WTC11 (cell line): ENCODE data around the gene PSMC6. TPM values are rescaled to one million over a fixed set of nuclear protein-coding genes. Genes with fewer than 3 reads are reported as not detected.

Source experiments
- ATAC-seq: fragments of 200-7000 bp; cut with Tn5 transposase; 2 replicates; pipeline ENCODE4 v1.10.0; 2021; ENCODE audit warnings: mild to moderate bottlenecking, moderate library complexity
- CTCF ChIA-PET: fragments of 300-600 bp; sonication (Branson Sonifier 250); formaldehyde crosslinking; loops from one replicate; lab custom pipeline; 2021; ENCODE audit warnings: antibody characterized with exemption; lab: Charles Lee
- POLR2A ChIA-PET: fragments of 350-600 bp; sonication (Branson Sonifier 250); formaldehyde crosslinking; loops from one replicate; lab custom pipeline; 2021; ENCODE audit warnings: antibody characterized with exemption; lab: Charles Lee
- DNase-seq: peaks from one replicate; pipeline ENCODE4 v3.0.0; 2021; ENCODE audit warnings: low spot score
- H3K27ac Mint-ChIP-seq: 2 replicates; pipeline ENCODE4 v1.8.0; 2021; ENCODE audit warnings: mixed read lengths
- H3K27me3 Mint-ChIP-seq: 2 replicates; pipeline ENCODE4 v1.8.0; 2021; ENCODE audit warnings: low read depth, mild to moderate bottlenecking, moderate library complexity, mixed read lengths
- H3K36me3 Mint-ChIP-seq: 2 replicates; pipeline ENCODE4 v1.8.0; 2021; ENCODE audit warnings: mixed read lengths
- H3K4me1 Mint-ChIP-seq: 2 replicates; pipeline ENCODE4 v1.8.0; 2022; ENCODE audit warnings: mixed read lengths
- H3K4me3 Mint-ChIP-seq: 2 replicates; pipeline ENCODE4 v1.8.0; 2021; ENCODE audit warnings: mild to moderate bottlenecking, moderate library complexity, mixed read lengths
- H3K9me3 Mint-ChIP-seq: 2 replicates; pipeline ENCODE4 v1.8.0; 2021; ENCODE audit warnings: mixed read lengths
- AFF4 ChIP-seq: sonication (generic); formaldehyde crosslinking; IDR thresholded peaks from 2 replicates; pipeline ENCODE4 v1.8.1; 2023; ENCODE audit warnings: mild to moderate bottlenecking, missing genetic modification reagents, borderline replicate concordance
- ATF2 ChIP-seq: sonication (generic); formaldehyde crosslinking; IDR thresholded peaks from 2 replicates; pipeline ENCODE4 v1.8.1; 2022; ENCODE audit warnings: low read depth, missing genetic modification reagents, borderline replicate concordance
- CDX4 ChIP-seq: fragments of 250-450 bp; sonication (Bioruptor Pico); IDR thresholded peaks from 2 replicates; pipeline ENCODE4 v1.9.0; 2021; ENCODE audit warnings: moderate library complexity, mild to moderate bottlenecking, inconsistent platforms, borderline replicate concordance
- CREB1 ChIP-seq: sonication (generic); formaldehyde crosslinking; IDR thresholded peaks from 2 replicates; pipeline ENCODE4 v1.8.0; 2023; ENCODE audit warnings: mild to moderate bottlenecking, missing genetic modification reagents
- E2F5 ChIP-seq: sonication (generic); formaldehyde crosslinking; IDR thresholded peaks from 2 replicates; pipeline ENCODE4 v1.8.1; 2022; ENCODE audit warnings: mild to moderate bottlenecking, moderate library complexity, missing genetic modification reagents
- ERG ChIP-seq: fragments of 250-450 bp; sonication (Bioruptor Pico); IDR thresholded peaks from 2 replicates; pipeline ENCODE4 v1.8.0; 2021; ENCODE audit warnings: mild to moderate bottlenecking
- FOXP1 ChIP-seq: sonication (generic); formaldehyde crosslinking; IDR thresholded peaks from 2 replicates; pipeline ENCODE4 v1.8.0; 2022; ENCODE audit warnings: missing genetic modification reagents, mild to moderate bottlenecking, moderate library complexity, borderline replicate concordance
- GTF2I ChIP-seq: fragments of 250-450 bp; sonication (Bioruptor Pico); conservative IDR thresholded peaks from 2 replicates; pipeline ENCODE4 v1.4.0; 2021; ENCODE audit warnings: mild to moderate bottlenecking
- IRF1 ChIP-seq: sonication (generic); formaldehyde crosslinking; IDR thresholded peaks from 2 replicates; pipeline ENCODE4 v1.8.0; 2023; ENCODE audit warnings: missing genetic modification reagents
- KAT7 ChIP-seq: sonication (generic); formaldehyde crosslinking; IDR thresholded peaks from 2 replicates; pipeline ENCODE4 v1.8.1; 2023; ENCODE audit warnings: missing genetic modification reagents, mild to moderate bottlenecking, borderline replicate concordance
- MAX ChIP-seq: sonication (generic); formaldehyde crosslinking; IDR thresholded peaks from 2 replicates; pipeline ENCODE4 v1.8.0; 2022; ENCODE audit warnings: mild to moderate bottlenecking, missing genetic modification reagents
- NFYB ChIP-seq: sonication (generic); formaldehyde crosslinking; conservative IDR thresholded peaks from 2 replicates; pipeline ENCODE4 v1.8.0; 2022; ENCODE audit warnings: low read depth, missing genetic modification reagents
- NR1H2 ChIP-seq: sonication (generic); formaldehyde crosslinking; IDR thresholded peaks from 2 replicates; pipeline ENCODE4 v1.9.0; 2021; ENCODE audit warnings: mild to moderate bottlenecking, moderate library complexity, missing genetic modification reagents
- NR2C2 ChIP-seq: sonication (generic); formaldehyde crosslinking; IDR thresholded peaks from 2 replicates; pipeline ENCODE4 v1.8.0; 2022; ENCODE audit warnings: mild to moderate bottlenecking, missing genetic modification reagents
- SMAD4 ChIP-seq: sonication (generic); formaldehyde crosslinking; IDR thresholded peaks from 2 replicates; pipeline ENCODE4 v1.8.0; 2022; ENCODE audit warnings: mild to moderate bottlenecking, missing genetic modification reagents
- TCF7 ChIP-seq: sonication (generic); formaldehyde crosslinking; IDR thresholded peaks from 2 replicates; pipeline ENCODE4 v1.8.0; 2022; ENCODE audit warnings: mild to moderate bottlenecking, low read depth, missing genetic modification reagents, moderate library complexity
- TEAD1 ChIP-seq: sonication (generic); formaldehyde crosslinking; IDR thresholded peaks from 2 replicates; pipeline ENCODE4 v1.8.0; 2022; ENCODE audit warnings: mild to moderate bottlenecking, missing genetic modification reagents
- USF1 ChIP-seq: sonication (generic); formaldehyde crosslinking; IDR thresholded peaks from 2 replicates; pipeline ENCODE4 v1.8.0; 2022; ENCODE audit warnings: mild to moderate bottlenecking, missing genetic modification reagents
- ZBTB43 ChIP-seq: sonication (generic); formaldehyde crosslinking; IDR thresholded peaks from 2 replicates; pipeline ENCODE4 v1.8.1; 2023; ENCODE audit warnings: mild to moderate bottlenecking, missing genetic modification reagents
- ZNF138 ChIP-seq: sonication (generic); formaldehyde crosslinking; conservative IDR thresholded peaks from 2 replicates; pipeline ENCODE4 v1.8.1; 2022; ENCODE audit warnings: mild to moderate bottlenecking, moderate library complexity, missing genetic modification reagents
- ZNF219 ChIP-seq: sonication (generic); formaldehyde crosslinking; IDR thresholded peaks from 2 replicates; pipeline ENCODE4 v1.8.0; 2023; ENCODE audit warnings: missing genetic modification reagents, mild to moderate bottlenecking, borderline replicate concordance
- ZNF232 ChIP-seq: sonication (generic); formaldehyde crosslinking; IDR thresholded peaks from 2 replicates; pipeline ENCODE4 v1.8.0; 2022; ENCODE audit warnings: mild to moderate bottlenecking, missing genetic modification reagents
- ZNF281 ChIP-seq: sonication (generic); formaldehyde crosslinking; IDR thresholded peaks from 2 replicates; pipeline ENCODE4 v1.8.0; 2023; ENCODE audit warnings: mild to moderate bottlenecking, missing genetic modification reagents
- total RNA-seq: library from RNA; stranded (reverse); gene quantifications from 3 replicates; pipeline ENCODE4 v1.2.3, GENCODE V29; 2021

Gene PSMC6
- total RNA-seq, 1 experiment from 2014 or later = 96.4 TPM

- no peak for TF ChIP-seq ATF2 (CRISPR knock-in tag)
- no peak for TF ChIP-seq TCF7 (CRISPR knock-in tag)
- no peak for TF ChIP-seq KAT7 (CRISPR knock-in tag)
- TF ChIP-seq ZNF281 (CRISPR knock-in tag) = no peak
- no peak for TF ChIP-seq ZNF138
- no peak for TF ChIP-seq CREB1 (CRISPR knock-in tag)
- no peak for TF ChIP-seq ZNF232 (CRISPR knock-in tag)
- TF ChIP-seq ERG (CRISPR knock-in tag) = no peak
- no peak for TF ChIP-seq E2F5 (CRISPR knock-in tag)
These were observed 62.9 kb downstream of the PSMC6 start (continued) for GRCh38 chr14:52769887-52770286.

- Mint-ChIP-seq H3K4me3 (no peak overlapping the region), H3K4me1 (no peaks in the 10 kb centered on the region), H3K9me3 (no peaks in the 10 kb centered on the region), H3K27me3 (no peaks in the 10 kb centered on the region), H3K36me3 (peaks cover 31% of the 10 kb centered on the region), H3K27ac (no peak overlapping the region)
- POLR2A ChIA-PET = no interaction called here
- CTCF ChIA-PET = interaction anchor here (0.6 to 1.1 kb wide), 3 partner anchors 10 to 98 kb away, joined by 3 to 4 read pairs (median 3); partner anchors contain the start of gene STYX
- ATAC-seq (no peak), DNase-seq (no peak)
- TF ChIP-seq MAX (CRISPR knock-in tag) (no peak), TEAD1 (CRISPR knock-in tag) (no peak), SMAD4 (no peak), NR1H2 (CRISPR knock-in tag) (no peak), ZNF219 (CRISPR knock-in tag) (no peak), ZBTB43 (CRISPR knock-in tag) (no peak), GTF2I (CRISPR knock-in tag) (no peak), FOXP1 (CRISPR knock-in tag) (no peak), USF1 (CRISPR knock-in tag) (no peak), CREB1 (CRISPR knock-in tag) (no peak), NFYB (CRISPR knock-in tag) (no peak), NR2C2 (no peak), IRF1 (CRISPR knock-in tag) (no peak), AFF4 (CRISPR knock-in tag) (no peak), CDX4 (CRISPR knock-in tag) (no peak)
These were observed 69.8 kb downstream of the PSMC6 start for GRCh38 chr14:52776816-52777215.
